LNCAP (cell line): ENCODE results near the gene SMYD3.

Source experiments
- CTCF ChIP-seq: fragments of 450-650 bp; IDR thresholded peaks from 2 replicates; pipeline ENCODE4 v1.5.1; 2017; ENCODE audit warnings: mild to moderate bottlenecking

SMYD3 gene

GRCh38 chr1:246213502-246213901 is 293.6 kb downstream of the SMYD3 start:
- no peak for TF ChIP-seq CTCF

- no peak for TF ChIP-seq CTCF
Measured at GRCh38 chr1:246213036-246213435, 294.0 kb downstream of the SMYD3 start.

GRCh38 chr1:246212013-246212412 is 295.1 kb downstream of the SMYD3 start:
- no peak for TF ChIP-seq CTCF

- TF ChIP-seq CTCF = no peak
Measured at GRCh38 chr1:246210756-246211155, 296.3 kb downstream of the SMYD3 start.

- no peak for TF ChIP-seq CTCF
Measured at GRCh38 chr1:246208105-246208504, 299.0 kb downstream of the SMYD3 start.

- TF ChIP-seq CTCF = no peak
Measured at GRCh38 chr1:246203180-246203579, 303.9 kb downstream of the SMYD3 start.

GRCh38 chr1:246200738-246201137 is 306.3 kb downstream of the SMYD3 start:
- no peak for TF ChIP-seq CTCF

GRCh38 chr1:246200225-246200624 is 306.9 kb downstream of the SMYD3 start:
- TF ChIP-seq CTCF = no peak
